Endometrium (tissue), 2 donors: ENCODE measurements around the gene MYEOV.

Experiments used
- FAIRE-seq: peaks from 2 replicates; lab custom pipeline; 2012; peaks lifted over from hg19 to GRCh38; lab: Jason Lieb, UNC
- donor health status: control.
- donor health status: control.

Gene MYEOV

GRCh38 chr11:69265911-69266510, 27.9 kb upstream of the MYEOV start:
- FAIRE-seq: no peak

DNA sequence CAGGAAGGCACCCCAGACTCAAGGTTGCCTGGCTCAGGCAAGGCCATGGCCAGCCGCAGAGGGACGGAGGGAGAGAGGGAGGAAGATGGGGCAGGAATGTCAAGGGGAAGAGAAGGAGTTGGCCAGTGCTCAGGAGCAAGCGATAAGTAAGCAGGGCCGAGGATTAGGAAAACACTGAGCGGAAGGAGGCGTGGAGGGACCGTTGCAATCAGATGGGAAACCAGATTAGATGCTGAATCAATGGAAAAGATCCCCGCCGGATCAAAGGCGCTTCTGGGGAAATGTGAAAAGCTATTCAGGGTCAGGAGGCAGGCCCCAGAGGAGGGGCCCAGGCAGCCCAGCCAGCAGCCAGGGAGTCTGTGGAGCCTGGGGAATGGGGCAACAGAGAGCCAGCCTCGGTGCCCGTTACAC, 26.6 kb upstream of the MYEOV start:
- no peak for FAIRE-seq

DNA sequence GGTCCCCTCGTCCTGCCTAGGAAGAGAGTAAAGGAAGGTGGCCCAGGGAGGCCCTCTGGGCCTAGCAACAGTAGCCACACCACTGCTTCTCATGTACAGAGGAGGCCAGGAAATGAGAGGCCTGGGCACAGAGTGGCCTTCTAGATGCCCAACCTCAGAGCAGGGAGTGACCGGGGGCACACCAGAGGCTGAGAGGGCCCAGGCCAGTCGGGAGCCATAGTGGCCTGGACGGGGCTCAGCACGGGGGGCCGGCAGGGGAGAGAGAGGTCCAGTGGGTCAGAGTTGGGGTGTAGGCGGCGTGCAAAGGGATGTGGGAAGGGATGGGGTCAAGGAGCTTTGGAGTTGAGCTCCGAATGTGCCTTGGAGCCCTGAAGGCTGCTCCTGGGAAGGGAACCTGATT, 25.0 kb upstream of the MYEOV start:
- no peak for FAIRE-seq

- no peak for FAIRE-seq
These were observed 24.6 kb upstream of the MYEOV start for GRCh38 chr11:69269388-69269787.

GRCh38 chr11:69269926-69270697, 23.8 kb upstream of the MYEOV start:
- no peak for FAIRE-seq

DNA sequence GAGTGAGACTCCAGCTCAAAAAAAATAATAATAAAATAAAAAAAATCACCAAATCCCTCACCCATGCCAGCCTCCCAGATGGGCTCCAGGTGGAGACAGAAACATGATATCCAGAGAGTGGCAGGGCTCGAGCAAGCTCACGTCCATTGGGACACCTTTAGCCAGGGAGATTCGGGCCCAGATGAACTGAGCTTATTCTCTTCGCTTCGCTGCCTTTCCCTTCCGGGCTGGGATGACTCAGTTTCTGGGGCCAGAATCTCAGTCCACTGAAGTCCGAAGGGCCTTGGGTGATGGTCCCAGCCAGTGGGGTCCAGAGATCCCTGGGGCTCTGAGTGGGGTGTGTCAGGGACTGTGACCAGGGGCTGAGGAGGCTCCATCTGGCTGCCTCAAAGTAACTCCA, 23.0 kb upstream of the MYEOV start:
- FAIRE-seq: no peak

DNA sequence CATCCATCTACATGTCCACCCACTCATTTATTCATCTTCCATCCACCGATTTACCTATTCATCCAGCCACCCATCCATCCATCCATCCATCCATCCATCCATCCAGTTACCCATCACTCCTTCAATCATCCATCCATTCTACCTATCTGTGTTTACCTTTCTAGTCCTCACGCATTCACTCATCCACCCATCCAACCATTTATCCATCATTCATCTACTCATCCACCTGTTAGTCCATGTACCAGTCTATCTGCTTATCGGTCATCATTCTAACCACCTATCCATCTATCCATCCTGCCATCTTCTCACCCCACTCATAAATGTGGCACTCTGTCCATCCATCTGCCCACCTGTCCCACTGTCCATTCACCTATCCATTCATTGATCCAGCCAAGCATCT, 21.9 kb upstream of the MYEOV start:
- FAIRE-seq: no peak

DNA sequence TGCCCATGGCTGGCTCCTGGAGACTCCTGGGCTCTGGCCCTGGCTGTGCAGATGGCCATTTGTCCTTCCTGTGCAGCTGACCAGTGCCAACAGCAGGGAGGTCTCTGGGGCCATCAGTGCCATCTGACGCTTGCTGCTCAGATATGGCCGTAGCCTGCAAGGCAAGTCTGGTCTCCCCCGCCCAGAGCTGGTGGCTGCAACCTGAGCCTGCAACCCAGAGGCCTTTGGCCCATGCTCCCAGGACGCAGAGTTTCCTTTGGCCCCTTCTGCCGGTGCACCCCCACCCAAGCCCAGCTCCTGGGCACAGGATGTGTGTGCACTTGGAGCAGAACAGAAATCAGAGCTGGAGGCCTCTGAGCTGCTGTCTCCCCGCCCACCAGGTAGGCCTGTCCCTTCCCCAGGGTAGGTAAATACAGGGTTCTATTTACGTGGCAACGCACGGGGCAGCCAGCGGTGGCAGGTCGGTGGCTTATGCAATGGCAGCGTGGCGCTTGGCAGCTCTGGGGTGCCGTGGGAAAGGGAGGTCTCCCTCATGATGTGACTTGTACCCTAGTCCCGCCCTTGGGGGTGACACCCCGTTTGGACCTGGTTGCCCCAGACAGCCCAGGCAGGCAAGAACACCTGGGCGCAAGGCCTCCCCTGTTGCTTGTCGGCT, 21.0 kb upstream of the MYEOV start:
- no peak for FAIRE-seq

DNA sequence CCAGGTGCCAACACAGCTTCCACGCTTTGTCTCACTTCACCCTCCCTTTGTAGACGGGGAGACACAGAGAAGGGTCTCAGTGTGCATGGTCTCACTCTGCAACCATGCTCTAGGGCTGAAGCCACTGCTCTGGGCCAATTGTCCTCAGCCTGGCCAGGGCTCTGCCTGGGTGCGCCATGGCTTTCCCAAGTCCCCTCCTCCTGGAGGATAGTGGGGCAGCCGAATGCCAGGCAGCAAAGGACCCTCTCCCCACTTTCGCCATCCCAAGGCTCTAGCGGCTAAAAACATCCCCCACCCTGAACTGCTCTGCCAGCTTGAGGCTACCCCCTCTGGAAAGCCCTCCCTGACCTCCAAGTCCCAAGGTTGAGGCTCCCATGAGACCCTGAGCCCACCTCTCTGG, 20.4 kb upstream of the MYEOV start:
- FAIRE-seq: no peak

GRCh38 chr11:69274531-69275016, 19.4 kb upstream of the MYEOV start:
- FAIRE-seq: no peak

DNA sequence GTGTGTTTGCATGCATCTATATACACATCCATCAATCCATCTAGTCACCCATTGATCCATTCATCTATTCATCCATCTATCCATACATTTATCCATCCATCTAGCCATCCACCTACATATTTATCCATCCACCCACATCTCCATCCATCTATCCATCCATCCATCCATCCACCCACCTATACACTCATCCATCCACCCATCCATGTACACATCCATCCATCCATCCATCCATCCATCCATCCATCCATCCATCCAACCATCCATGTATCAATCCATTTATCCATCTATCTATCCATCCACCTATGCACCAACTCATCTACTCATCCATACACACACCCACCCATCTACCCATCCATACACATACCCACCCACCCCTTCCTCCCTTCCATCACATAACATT, 18.8 kb upstream of the MYEOV start:
- no peak for FAIRE-seq

DNA sequence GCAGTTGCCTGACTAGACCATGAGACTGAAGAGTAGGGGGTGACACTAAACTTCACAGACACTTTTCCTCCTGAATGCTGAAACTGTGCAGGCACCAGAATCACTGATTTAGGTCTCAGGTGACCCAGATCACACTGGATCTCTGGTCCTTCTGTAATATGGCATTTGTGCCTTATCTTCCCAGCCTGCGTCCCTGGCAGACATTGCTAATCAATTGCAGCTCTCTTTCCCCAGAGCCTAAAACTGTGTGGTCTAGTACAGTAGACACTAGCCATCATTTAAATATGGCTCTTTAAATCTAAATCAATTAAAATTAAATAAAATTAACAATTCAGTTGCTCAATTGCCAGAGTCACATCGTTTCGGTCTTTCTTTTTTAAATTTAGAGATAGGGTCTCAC, 17.8 kb upstream of the MYEOV start:
- no peak for FAIRE-seq

DNA sequence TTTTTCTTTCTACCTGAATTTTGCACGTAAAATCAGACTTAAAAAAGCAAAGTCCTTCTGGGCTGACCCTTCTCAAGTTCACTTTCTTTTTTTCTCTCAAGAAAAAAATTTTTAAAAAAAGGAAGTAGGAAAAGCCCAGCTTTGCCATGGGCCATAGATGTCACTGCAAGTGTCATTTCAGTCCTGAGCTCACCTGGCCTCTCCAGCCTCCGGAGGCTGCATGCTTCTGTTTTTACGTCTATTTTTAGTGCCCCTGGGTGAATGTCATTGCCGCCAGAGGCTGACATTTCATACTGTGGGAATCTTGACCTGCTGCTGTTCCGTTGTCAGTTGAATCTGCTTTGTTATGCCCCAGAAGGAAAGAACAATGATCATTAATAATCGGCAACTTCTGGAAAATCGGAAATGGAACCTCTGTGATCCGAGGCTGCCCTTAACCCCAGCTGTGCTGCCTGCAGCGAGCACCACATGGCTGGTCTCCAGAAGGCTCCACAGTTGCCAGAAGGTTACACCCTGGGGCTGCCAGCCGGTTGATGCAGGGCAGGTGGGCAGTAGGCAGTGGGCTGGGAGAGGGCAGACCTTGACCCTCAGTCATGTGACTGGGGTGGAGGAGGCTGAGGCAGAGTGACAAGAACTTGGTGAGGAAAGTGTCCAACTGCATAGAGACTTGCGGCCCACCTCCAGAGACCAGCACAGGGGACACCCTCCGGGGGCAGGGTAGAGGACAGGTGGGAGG, 16.7 kb upstream of the MYEOV start:
- FAIRE-seq: no peak

- FAIRE-seq: no peak
These were observed 15.7 kb upstream of the MYEOV start for GRCh38 chr11:69278091-69278867.

GRCh38 chr11:69280451-69280850, 13.5 kb upstream of the MYEOV start:
- no peak for FAIRE-seq

DNA sequence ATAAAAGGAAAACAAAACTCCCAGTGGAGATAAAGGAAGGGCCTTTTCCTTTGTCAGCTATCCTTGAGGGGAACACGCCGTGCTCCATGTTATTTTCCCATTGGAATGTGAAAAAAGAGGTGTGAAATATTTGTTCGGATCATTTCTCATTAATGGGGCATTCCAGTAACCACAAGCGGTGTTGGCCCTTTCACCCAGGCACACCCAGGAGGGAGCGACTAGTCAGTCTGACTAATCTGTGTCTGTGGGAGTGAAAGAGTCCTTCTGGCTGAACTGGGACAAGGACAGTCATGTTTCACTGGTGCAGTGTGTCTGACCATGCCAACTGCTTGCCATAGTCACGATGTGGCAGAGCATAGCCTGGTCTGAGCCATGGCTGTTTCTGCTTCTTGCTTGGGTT, 13.0 kb upstream of the MYEOV start:
- no peak for FAIRE-seq

GRCh38 chr11:69283446-69283845, 10.5 kb upstream of the MYEOV start:
- FAIRE-seq: no peak

GRCh38 chr11:69284081-69284511, 9.9 kb upstream of the MYEOV start:
- FAIRE-seq: no peak

DNA sequence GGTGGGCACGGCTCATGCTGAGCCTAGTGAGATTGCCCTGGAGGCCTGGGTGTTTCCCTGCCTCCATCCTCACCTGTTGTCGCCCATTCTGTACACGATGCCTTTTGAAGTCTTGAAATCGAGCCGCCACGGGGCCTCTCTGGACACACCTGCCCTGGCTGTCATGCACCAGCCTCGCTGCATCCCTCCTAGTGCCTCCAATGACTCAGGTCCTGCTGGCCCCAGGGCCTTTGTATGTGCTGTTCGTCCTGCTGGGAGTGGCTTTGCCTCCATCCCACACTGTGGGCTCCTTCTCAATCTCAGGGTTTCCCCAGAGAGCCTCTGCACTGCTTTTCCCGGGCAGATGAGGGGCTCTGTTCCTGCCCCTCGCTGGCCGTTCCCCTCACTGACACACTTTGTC, 8.9 kb upstream of the MYEOV start:
- FAIRE-seq: no peak

DNA sequence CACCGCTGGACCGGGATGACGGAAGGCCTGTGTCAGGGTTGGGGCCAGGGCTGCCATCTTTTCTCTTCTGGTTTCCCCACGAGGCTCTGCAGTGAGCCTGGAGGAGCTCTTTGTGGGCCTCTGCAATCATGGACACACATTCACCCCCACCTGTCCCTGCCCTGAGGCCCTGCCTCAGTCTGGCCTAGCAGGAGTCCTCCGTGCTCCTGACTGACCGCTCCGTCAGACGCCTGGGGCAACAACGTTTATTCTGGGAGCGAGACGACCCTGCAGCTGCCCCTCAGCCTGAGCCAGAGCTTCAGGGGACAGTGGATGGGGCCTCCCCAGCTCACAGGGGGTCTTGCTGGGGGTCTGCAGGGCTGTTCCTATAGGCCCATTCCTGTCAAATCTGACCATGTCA, 8.2 kb upstream of the MYEOV start:
- no peak for FAIRE-seq

- no peak for FAIRE-seq
These were observed 7.3 kb upstream of the MYEOV start for GRCh38 chr11:69286374-69287371.
